Mammary epithelial cell (primary cell): ENCODE data around the gene MAB21L3.

Experiments
- CTCF ChIP-seq, 2 donors: IDR thresholded peaks in 1 of 2; conservative IDR thresholded peaks in 1 of 2; 2 replicates each; pipeline ENCODE4 v1.5.1; 2011 to 2012; ENCODE audit warnings: inconsistent platforms in 2 of 2, low read length in 2 of 2, mild to moderate bottlenecking in 2 of 2, control low read depth in 1 of 2, low read depth in 1 of 2; ENCODE audit not compliant: insufficient read depth in 1 of 2; ENCODE audit errors: extremely low read depth in 1 of 2
- EZH2 ChIP-seq: IDR thresholded peaks from 2 replicates; pipeline ENCODE4 v1.6.1; 2012; ENCODE audit warnings: low read length, inconsistent platforms, borderline replicate concordance

GRCh38 chr1:116144151-116144550 lies 33.0 kb downstream of the MAB21L3 start:
- TF ChIP-seq CTCF (conservative IDR thresholded peaks at IDR 0.05 in 1 of 2, IDR thresholded peaks at IDR 0.05 in 1 of 2; ENCODE audit: extremely low read depth in 1 of 2, insufficient read depth in 1 of 2, low read depth in 1 of 2, low read length in 2 of 2) (no peak), EZH2 (no peak)
